ENCODE data around the gene FCHO2. TPM values are rescaled to one million over a fixed set of nuclear protein-coding genes. Genes with fewer than 3 reads are reported as not detected.

The FCHO2 gene
- total RNA-seq, 1 experiment from 2014 or later = 16.9 TPM

DNA sequence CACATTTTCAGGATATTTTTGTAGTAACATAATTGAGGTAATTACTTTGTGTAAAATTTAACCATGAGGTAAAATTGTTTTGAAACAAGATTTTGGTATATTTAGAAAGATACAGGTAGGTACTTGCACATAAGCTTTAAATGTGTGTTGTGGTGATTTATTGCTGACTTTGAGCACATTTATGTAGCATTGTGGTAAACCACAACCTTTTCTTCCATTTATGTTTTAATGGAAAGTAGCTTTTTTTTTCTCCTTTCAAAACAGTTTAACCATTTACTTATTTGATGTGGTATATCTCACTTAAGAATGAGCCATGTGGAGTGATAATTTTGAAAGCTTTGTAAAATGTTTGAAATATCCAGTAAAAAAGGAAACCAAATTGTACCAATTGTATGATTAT is 35.6 kb downstream of the FCHO2 start:
- intact Hi-C loops (cut with micrococcal nuclease) = no loop called here
- CTCF ChIA-PET = no interaction called here
- Mint-ChIP-seq H3K36me3 (ENCODE audit: insufficient read depth, unreplicated experiment) (peaks cover 61% of the 10 kb centered on the region), H3K4me1 (ENCODE audit: insufficient read depth, unreplicated experiment) (peaks cover 6% of the 10 kb centered on the region), H3K9me3 (ENCODE audit: unreplicated experiment) (no peaks in the 10 kb centered on the region), H3K27ac (ENCODE audit: low read depth, unreplicated experiment) (no peak overlapping the region), H3K4me3 (ENCODE audit: unreplicated experiment) (no peak overlapping the region), H3K27me3 (ENCODE audit: insufficient read depth, unreplicated experiment) (no peaks in the 10 kb centered on the region)
- TF ChIP-seq, protein P1, sequence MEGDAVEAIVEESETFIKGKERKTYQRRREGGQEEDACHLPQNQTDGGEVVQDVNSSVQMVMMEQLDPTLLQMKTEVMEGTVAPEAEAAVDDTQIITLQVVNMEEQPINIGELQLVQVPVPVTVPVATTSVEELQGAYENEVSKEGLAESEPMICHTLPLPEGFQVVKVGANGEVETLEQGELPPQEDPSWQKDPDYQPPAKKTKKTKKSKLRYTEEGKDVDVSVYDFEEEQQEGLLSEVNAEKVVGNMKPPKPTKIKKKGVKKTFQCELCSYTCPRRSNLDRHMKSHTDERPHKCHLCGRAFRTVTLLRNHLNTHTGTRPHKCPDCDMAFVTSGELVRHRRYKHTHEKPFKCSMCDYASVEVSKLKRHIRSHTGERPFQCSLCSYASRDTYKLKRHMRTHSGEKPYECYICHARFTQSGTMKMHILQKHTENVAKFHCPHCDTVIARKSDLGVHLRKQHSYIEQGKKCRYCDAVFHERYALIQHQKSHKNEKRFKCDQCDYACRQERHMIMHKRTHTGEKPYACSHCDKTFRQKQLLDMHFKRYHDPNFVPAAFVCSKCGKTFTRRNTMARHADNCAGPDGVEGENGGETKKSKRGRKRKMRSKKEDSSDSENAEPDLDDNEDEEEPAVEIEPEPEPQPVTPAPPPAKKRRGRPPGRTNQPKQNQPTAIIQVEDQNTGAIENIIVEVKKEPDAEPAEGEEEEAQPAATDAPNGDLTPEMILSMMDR (IDR thresholded peaks at IDR 0.05; ENCODE audit: unreplicated experiment) = no peak
- DNase-seq (ENCODE audit: unreplicated experiment) = no peak
- POLR2A ChIA-PET = interaction anchor here (0.5 kb wide), 1 partner anchor 23 kb away, joined by 3 read pairs; no protein-coding TSS in a partner anchor
- no TSS peak for BruUV-seq (replicated peaks)

DNA sequence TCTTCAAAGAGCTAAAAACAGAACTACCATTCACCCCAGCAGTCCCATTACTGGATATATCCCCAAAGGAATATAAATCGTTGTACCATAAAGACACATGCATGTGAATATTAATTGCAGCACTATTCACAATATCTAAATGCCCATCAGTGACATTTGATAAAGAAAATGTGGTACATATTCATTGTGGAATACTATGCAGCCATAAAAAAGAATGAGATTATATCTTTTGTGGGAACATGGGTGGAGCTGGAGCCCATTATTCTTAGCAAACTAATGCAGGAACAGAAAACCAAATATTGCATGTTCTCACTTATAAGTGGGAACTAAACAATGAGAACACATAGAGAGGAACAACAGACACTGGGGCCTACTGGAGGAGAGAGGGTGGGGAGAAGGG is 38.7 kb downstream of the FCHO2 start:
- no peaks in the 10 kb centered on the region for H3K4me1 Mint-ChIP-seq (ENCODE audit: insufficient read depth, unreplicated experiment)
- peaks cover 51% of the 10 kb centered on the region for H3K36me3 Mint-ChIP-seq (ENCODE audit: insufficient read depth, unreplicated experiment)
- BruUV-seq (replicated peaks) = no TSS peak
- TF ChIP-seq, protein P1 (IDR thresholded peaks at IDR 0.05; ENCODE audit: unreplicated experiment) = no peak
- H3K27ac Mint-ChIP-seq (ENCODE audit: low read depth, unreplicated experiment) = no peak overlapping the region
- no peaks in the 10 kb centered on the region for H3K9me3 Mint-ChIP-seq (ENCODE audit: unreplicated experiment)
- H3K27me3 Mint-ChIP-seq (ENCODE audit: insufficient read depth, unreplicated experiment) = no peaks in the 10 kb centered on the region
- no peak overlapping the region for H3K4me3 Mint-ChIP-seq (ENCODE audit: unreplicated experiment)
- DNase-seq (ENCODE audit: unreplicated experiment) = no peak
- ChIA-PET CTCF (no interaction called here), POLR2A (no interaction called here)
- intact Hi-C loops (cut with micrococcal nuclease) = no loop called here

DNA sequence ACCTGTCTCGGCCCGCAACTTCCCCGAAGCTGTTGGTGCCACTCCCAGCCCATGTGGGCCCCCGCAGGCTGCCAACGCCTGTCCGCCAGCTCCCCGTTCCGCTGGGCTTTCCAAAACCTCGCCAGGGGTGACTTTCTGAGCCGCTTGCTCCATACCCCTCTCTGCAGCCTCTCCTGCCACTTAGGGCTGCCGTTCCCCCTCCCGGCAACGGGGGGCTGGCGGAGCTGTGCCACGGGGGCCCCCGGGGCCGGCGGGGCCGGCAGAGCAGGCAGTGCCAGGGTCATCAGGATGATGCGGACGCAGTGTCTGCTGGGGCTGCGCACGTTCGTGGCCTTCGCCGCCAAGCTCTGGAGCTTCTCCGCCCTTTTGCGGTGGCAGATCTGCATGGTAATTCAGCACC is 40.8 kb downstream of the FCHO2 start:
- no peak overlapping the region for H3K27ac Mint-ChIP-seq (ENCODE audit: low read depth, unreplicated experiment)
- H3K9me3 Mint-ChIP-seq (ENCODE audit: unreplicated experiment) = no peaks in the 10 kb centered on the region
- H3K27me3 Mint-ChIP-seq (ENCODE audit: insufficient read depth, unreplicated experiment) = no peaks in the 10 kb centered on the region
- H3K4me3 Mint-ChIP-seq (ENCODE audit: unreplicated experiment) = no peak overlapping the region
- TF ChIP-seq, protein P1 (IDR thresholded peaks at IDR 0.05; ENCODE audit: unreplicated experiment) = no peak
- intact Hi-C loops (cut with micrococcal nuclease) = no loop called here
- H3K36me3 Mint-ChIP-seq (ENCODE audit: insufficient read depth, unreplicated experiment) = peaks cover 41% of the 10 kb centered on the region
- CTCF ChIA-PET = interaction anchor here (0.6 kb wide), 1 partner anchor 11 kb away, joined by 3 read pairs; no protein-coding TSS in a partner anchor
- H3K4me1 Mint-ChIP-seq (ENCODE audit: insufficient read depth, unreplicated experiment) = no peaks in the 10 kb centered on the region
- no peak for DNase-seq (ENCODE audit: unreplicated experiment)
- POLR2A ChIA-PET = interaction anchor here (0.5 to 1.4 kb wide), 3 partner anchors 9 to 40 kb away, joined by 3 to 4 read pairs (median 3); no protein-coding TSS in a partner anchor
- no TSS peak for BruUV-seq (replicated peaks)

DNA sequence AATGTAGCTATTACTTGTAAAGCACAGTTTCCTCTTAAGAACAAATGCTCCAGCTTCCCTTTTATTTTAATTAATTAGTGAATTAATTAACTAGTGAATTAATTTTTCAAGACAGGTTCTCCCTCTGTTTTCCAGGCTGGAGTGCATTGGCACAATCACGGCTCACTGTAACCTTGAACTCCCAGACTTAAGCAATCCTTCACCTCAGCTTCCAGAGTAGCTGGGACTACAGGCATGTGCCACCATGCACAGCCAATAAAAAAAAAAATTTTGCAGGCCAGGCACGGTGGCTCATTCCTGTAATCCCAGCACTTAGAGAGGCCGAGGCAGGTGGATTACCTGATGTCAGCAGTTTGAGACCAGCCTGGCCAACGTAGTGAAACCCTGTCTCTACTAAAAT is 44.1 kb downstream of the FCHO2 start:
- CTCF ChIA-PET = interaction anchor here (0.7 kb wide), 1 partner anchor 31 kb away, joined by 3 read pairs; no protein-coding TSS in a partner anchor

More for the DNA sequence above, 44.1 kb downstream of the FCHO2 start:
- Mint-ChIP-seq H3K4me1 (ENCODE audit: insufficient read depth, unreplicated experiment) (no peaks in the 10 kb centered on the region), H3K36me3 (ENCODE audit: insufficient read depth, unreplicated experiment) (peaks cover 29% of the 10 kb centered on the region), H3K9me3 (ENCODE audit: unreplicated experiment) (no peaks in the 10 kb centered on the region), H3K27me3 (ENCODE audit: insufficient read depth, unreplicated experiment) (no peaks in the 10 kb centered on the region), H3K4me3 (ENCODE audit: unreplicated experiment) (no peak overlapping the region), H3K27ac (ENCODE audit: low read depth, unreplicated experiment) (no peak overlapping the region)
- POLR2A ChIA-PET = interaction anchor here (0.7 kb wide), 2 partner anchors 9 to 52 kb away, joined by 3 read pairs; no protein-coding TSS in a partner anchor
- TF ChIP-seq, protein P1 (IDR thresholded peaks at IDR 0.05; ENCODE audit: unreplicated experiment) = no peak
- BruUV-seq (replicated peaks) = no TSS peak
- intact Hi-C loops (cut with micrococcal nuclease) = no loop called here
- no peak for DNase-seq (ENCODE audit: unreplicated experiment)

Measured in MCF 10A (cell line).